Measurements from ENCODE around the gene FHOD3.
"Not testable (repeated sequence)": the region's sequence is repeated elsewhere in the genome, so short reads cannot be mapped to it uniquely, and the experiment has no call there.

DNA sequence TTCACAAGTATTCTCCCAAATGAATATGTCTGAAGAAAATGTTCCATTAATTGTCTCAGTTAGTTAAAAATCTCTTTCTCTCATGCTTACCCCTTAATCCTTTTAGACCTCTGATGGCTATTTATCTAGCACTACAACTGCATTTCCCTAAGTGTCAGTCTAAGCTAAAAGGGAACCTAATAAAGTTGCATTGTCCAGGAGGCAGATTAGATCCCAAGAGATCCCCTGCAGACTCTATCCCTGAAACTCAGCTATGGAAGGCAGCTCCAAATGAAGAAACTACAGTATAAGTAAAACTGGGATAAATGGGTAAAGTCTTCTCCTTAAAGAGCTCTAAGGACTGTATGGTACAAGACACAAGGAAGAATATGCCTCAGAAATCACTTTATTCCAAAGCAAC, 518.6 kb downstream of the FHOD3 start:
- not testable (repeated sequence) for TF ChIP-seq POLR2A (IDR thresholded peaks at IDR 0.05)
- TF ChIP-seq, protein P1, sequence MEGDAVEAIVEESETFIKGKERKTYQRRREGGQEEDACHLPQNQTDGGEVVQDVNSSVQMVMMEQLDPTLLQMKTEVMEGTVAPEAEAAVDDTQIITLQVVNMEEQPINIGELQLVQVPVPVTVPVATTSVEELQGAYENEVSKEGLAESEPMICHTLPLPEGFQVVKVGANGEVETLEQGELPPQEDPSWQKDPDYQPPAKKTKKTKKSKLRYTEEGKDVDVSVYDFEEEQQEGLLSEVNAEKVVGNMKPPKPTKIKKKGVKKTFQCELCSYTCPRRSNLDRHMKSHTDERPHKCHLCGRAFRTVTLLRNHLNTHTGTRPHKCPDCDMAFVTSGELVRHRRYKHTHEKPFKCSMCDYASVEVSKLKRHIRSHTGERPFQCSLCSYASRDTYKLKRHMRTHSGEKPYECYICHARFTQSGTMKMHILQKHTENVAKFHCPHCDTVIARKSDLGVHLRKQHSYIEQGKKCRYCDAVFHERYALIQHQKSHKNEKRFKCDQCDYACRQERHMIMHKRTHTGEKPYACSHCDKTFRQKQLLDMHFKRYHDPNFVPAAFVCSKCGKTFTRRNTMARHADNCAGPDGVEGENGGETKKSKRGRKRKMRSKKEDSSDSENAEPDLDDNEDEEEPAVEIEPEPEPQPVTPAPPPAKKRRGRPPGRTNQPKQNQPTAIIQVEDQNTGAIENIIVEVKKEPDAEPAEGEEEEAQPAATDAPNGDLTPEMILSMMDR (IDR thresholded peaks at IDR 0.05 in 8 of 11, conservative IDR thresholded peaks at IDR 0.05 in 3 of 11): not testable (repeated sequence)

Measured in spleen (tissue), 7 donors.